SK-N-SH treated with all-trans-retinoic acid at 6 μM for 48 hours (cell line): ENCODE data around the gene UEVLD.

Experiments used
- BACH2 ChIP-seq: fragments of 250-450 bp; sonication (Bioruptor Pico); IDR thresholded peaks from 2 replicates; pipeline ENCODE4 v1.9.0; 2021; ENCODE audit warnings: mild to moderate bottlenecking, borderline replicate concordance
- ESRRG ChIP-seq: fragments of 250-450 bp; sonication (Bioruptor Pico); IDR thresholded peaks from 2 replicates; pipeline ENCODE4 v1.6.1; 2021; ENCODE audit warnings: mild to moderate bottlenecking
- GLIS3 ChIP-seq: fragments of 250-450 bp; sonication (Bioruptor Pico); IDR thresholded peaks from 2 replicates; pipeline ENCODE4 v1.5.0; 2020; ENCODE audit warnings: mild to moderate bottlenecking, moderate library complexity
- POU6F1 ChIP-seq: fragments of 250-450 bp; sonication (Bioruptor Pico); IDR thresholded peaks from 2 replicates; pipeline ENCODE4 v1.8.0; 2021; ENCODE audit warnings: low read depth, mild to moderate bottlenecking, moderate library complexity, borderline replicate concordance
- PPARA ChIP-seq: fragments of 250-450 bp; sonication (Bioruptor Pico); IDR thresholded peaks from 2 replicates; pipeline ENCODE4 v1.5.0; 2020; ENCODE audit warnings: mild to moderate bottlenecking, borderline replicate concordance
- RARB ChIP-seq: fragments of 250-450 bp; sonication (Bioruptor Pico); IDR thresholded peaks from 2 replicates; pipeline ENCODE4 v1.8.0; 2021; ENCODE audit warnings: mild to moderate bottlenecking, moderate library complexity
- ZFP3 ChIP-seq: fragments of 250-450 bp; sonication (Bioruptor Pico); IDR thresholded peaks from 2 replicates; pipeline ENCODE4 v1.5.0; 2020; ENCODE audit warnings: mild to moderate bottlenecking, moderate library complexity
- ZNF70 ChIP-seq: fragments of 450-650 bp; formaldehyde crosslinking; IDR thresholded peaks from 2 replicates; pipeline ENCODE4 v1.5.0; 2020; ENCODE audit warnings: mild to moderate bottlenecking, moderate library complexity
- TF ChIP-seq, protein P1 (sequence below): fragments of 250-450 bp; sonication (Bioruptor Pico); IDR thresholded peaks from 2 replicates; pipeline ENCODE4 v1.5.1; 2020; ENCODE audit warnings: low read depth, mild to moderate bottlenecking, moderate library complexity

GRCh38 chr11:18611196-18611595 lies 22.7 kb upstream of the UEVLD start:
- TF ChIP-seq POU6F1 (CRISPR knock-in tag) = no peak
- TF ChIP-seq PPARA (CRISPR knock-in tag) = no peak
- TF ChIP-seq RARB (CRISPR knock-in tag) = no peak
- TF ChIP-seq ESRRG (CRISPR knock-in tag) = no peak
- TF ChIP-seq GLIS3 (CRISPR knock-in tag) = no peak
- TF ChIP-seq, protein P1, sequence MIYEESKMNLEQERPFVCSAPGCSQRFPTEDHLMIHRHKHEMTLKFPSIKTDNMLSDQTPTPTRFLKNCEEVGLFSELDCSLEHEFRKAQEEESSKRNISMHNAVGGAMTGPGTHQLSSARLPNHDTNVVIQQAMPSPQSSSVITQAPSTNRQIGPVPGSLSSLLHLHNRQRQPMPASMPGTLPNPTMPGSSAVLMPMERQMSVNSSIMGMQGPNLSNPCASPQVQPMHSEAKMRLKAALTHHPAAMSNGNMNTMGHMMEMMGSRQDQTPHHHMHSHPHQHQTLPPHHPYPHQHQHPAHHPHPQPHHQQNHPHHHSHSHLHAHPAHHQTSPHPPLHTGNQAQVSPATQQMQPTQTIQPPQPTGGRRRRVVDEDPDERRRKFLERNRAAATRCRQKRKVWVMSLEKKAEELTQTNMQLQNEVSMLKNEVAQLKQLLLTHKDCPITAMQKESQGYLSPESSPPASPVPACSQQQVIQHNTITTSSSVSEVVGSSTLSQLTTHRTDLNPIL = no peak
- TF ChIP-seq ZNF70 (CRISPR knock-in tag) = no peak
- no peak for TF ChIP-seq BACH2
- TF ChIP-seq ZFP3 = no peak
